GM12878 (cell line): ENCODE results near the gene TBCK. TPM values are rescaled to one million over a fixed set of nuclear protein-coding genes. Genes with fewer than 3 reads are reported as not detected.

ENCODE experiments used
- ATAC-seq: fragments of 200-7000 bp; cut with Tn5 transposase; 3 replicates; pipeline ENCODE4 v1.9.1; 2020; ENCODE audit warnings: mild to moderate bottlenecking, moderate library complexity
- BruUV-seq: library from RNA; stranded (reverse); fragments of 400-500 nt; replicated peaks from 2 replicates; lab custom pipeline; 2021; lab: Mats Ljungman, UMichigan
- CTCF ChIA-PET: fragments of 300-600 bp; sonication (Branson Sonifier 250); formaldehyde crosslinking; extraction: SDS; loops from one replicate; lab custom pipeline; 2021; ENCODE audit warnings: inconsistent platforms; lab: Yijun Ruan, JAX
- POLR2A ChIA-PET: fragments of 350-600 bp; formaldehyde crosslinking; extraction: SDS; loops from one replicate; lab custom pipeline; 2021; ENCODE audit warnings: inconsistent platforms; lab: Charles Lee
- RAD21 ChIA-PET: fragments of 300-600 bp; sonication (Branson Sonifier 250); formaldehyde crosslinking; loops from one replicate; lab custom pipeline; 2023; ENCODE audit warnings: antibody characterized with exemption; ENCODE audit not compliant: unreplicated experiment; lab: Charles Lee
- SMC1A ChIA-PET: fragments of 300-600 bp; sonication (Branson Sonifier 250); formaldehyde crosslinking; loops from one replicate; lab custom pipeline; 2023; ENCODE audit not compliant: unreplicated experiment, uncharacterized antibody; lab: Charles Lee
- DNase-seq: peaks from one replicate; pipeline ENCODE4 v3.0.0-alpha.2; 2011; ENCODE audit warnings: low read depth, low spot score
- FAIRE-seq: peaks from 3 replicates; lab custom pipeline; 2011; peaks lifted over from hg19 to GRCh38; lab: Jason Lieb, UNC
- H2AFZ ChIP-seq: 2 replicates; pipeline ENCODE4 v1.6.0; 2011; ENCODE audit warnings: low read depth, low read length, control low read depth; ENCODE audit not compliant: control insufficient read depth
- H3K27ac ChIP-seq: 2 replicates; pipeline ENCODE4 v1.5.1; 2011; ENCODE audit warnings: control low read depth; ENCODE audit not compliant: control insufficient read depth, insufficient read depth
- H3K27me3 ChIP-seq, 2 experiments: replicated peaks in 1 of 2; 2 replicates each; pipeline versions ENCODE4 v1.6.0 to v1.6.1; 2011; ENCODE audit warnings: low read length in 1 of 2; ENCODE audit not compliant: control insufficient read depth in 2 of 2, insufficient read depth in 2 of 2
- H3K36me3 ChIP-seq, 2 experiments: 2 replicates each; pipeline ENCODE4 v1.5.1; 2011; ENCODE audit warnings: low read length in 1 of 2; ENCODE audit not compliant: control insufficient read depth in 2 of 2, insufficient read depth in 2 of 2
- H3K4me1 ChIP-seq: 2 replicates; pipeline ENCODE4 v1.6.1; 2011; ENCODE audit warnings: mild to moderate bottlenecking, low read length, moderate library complexity, mixed read lengths; ENCODE audit not compliant: control insufficient read depth, insufficient read depth
- H3K4me2 ChIP-seq: 2 replicates; pipeline ENCODE4 v1.6.0; 2011; ENCODE audit warnings: control low read depth; ENCODE audit not compliant: control insufficient read depth, insufficient read depth
- H3K4me3 ChIP-seq: fragments of 200-600 bp; sonication (generic); 2 replicates; pipeline ENCODE4 v1.5.1; 2016
- H3K79me2 ChIP-seq: 2 replicates; pipeline ENCODE4 v1.6.0; 2011; ENCODE audit warnings: low read length; ENCODE audit not compliant: control insufficient read depth, insufficient read depth
- H3K9ac ChIP-seq: 2 replicates; pipeline ENCODE4 v1.8.0; 2011; ENCODE audit warnings: low read length, control low read depth, mixed read lengths; ENCODE audit not compliant: control insufficient read depth, insufficient read depth
- H3K9me3 ChIP-seq: replicated peaks from 3 replicates; pipeline ENCODE4 v1.5.1; 2011; ENCODE audit warnings: mild to moderate bottlenecking, low read length; ENCODE audit not compliant: control insufficient read depth, insufficient read depth
- H4K20me1 ChIP-seq: 2 replicates; pipeline ENCODE4 v1.6.0; 2011; ENCODE audit not compliant: control insufficient read depth, insufficient read depth
- ATF7 ChIP-seq: fragments of 450-650 bp; IDR thresholded peaks from 2 replicates; pipeline ENCODE4 v1.6.1; 2016; ENCODE audit warnings: low read depth, mild to moderate bottlenecking
- BHLHE40 ChIP-seq, 2 experiments: fragments of 450-650 bp in 1 of 2; IDR thresholded peaks; 2 replicates each; pipeline ENCODE4 v1.6.1; 2011 to 2017; ENCODE audit warnings: low read depth in 2 of 2, borderline replicate concordance in 1 of 2, improper control_type of control experiment in 1 of 2, low read length in 1 of 2, mild to moderate bottlenecking in 1 of 2
- NFIC ChIP-seq: IDR thresholded peaks from 2 replicates; pipeline ENCODE4 v1.6.1; 2012; ENCODE audit warnings: low read depth, mild to moderate bottlenecking, inconsistent platforms, low read length, moderate library complexity
- NR2C2 ChIP-seq: IDR thresholded peaks from 2 replicates; pipeline ENCODE4 v1.6.1; 2011; ENCODE audit warnings: borderline replicate concordance, low read depth; ENCODE audit not compliant: control insufficient read depth, insufficient read length
- SREBF2 ChIP-seq: IDR thresholded peaks from 2 replicates; pipeline ENCODE4 v1.6.1; 2012; ENCODE audit warnings: mild to moderate bottlenecking, low read length
- WGBS: methylation state at CpG from one replicate; pipeline ENCODE4 v1.1.6; 2016; ENCODE audit warnings: low lambda C conversion rate; ENCODE audit not compliant: insufficient replicate concordance, insufficient coverage; ENCODE audit errors: missing lambda C conversion rate; 5-methylcytosine and 5-hydroxymethylcytosine counted together
- in situ Hi-C: fragments of 300-500 bp; cut with MboI; formaldehyde crosslinking; loops from 9 replicates; pipeline ENCODE4 v1.14.3; 2018; ENCODE audit warnings: mixed read lengths
- intact Hi-C: fragments of 100-400 bp; cut with micrococcal nuclease; formaldehyde crosslinking; loops from one replicate; pipeline ENCODE4 v1.14.2; 2022; ENCODE audit not compliant: unreplicated experiment
- polyA plus RNA-seq, 11 experiments: library from polyadenylated mRNA; depleted of rRNA in 4 of 11; unstranded in 6 of 11; stranded (reverse) in 5 of 11; fragments of >200 nt; fragmentation: Nextera tagmentation in 4 of 11; fragmentation: Illumina TruSeq in 1 of 11; extraction: Ambion mirVana in 4 of 11; extraction: Trizol in 1 of 11; gene quantifications; 1 replicate in 1 of 11; 2 replicates in 10 of 11; pipeline versions ENCODE4 v1.2.1 to v1.2.3, GENCODE V29; 2011 to 2016; ENCODE audit warnings: inconsistent platforms in 2 of 11, missing spikeins in 2 of 11, low read depth in 1 of 11
- total RNA-seq, 4 experiments: library from RNA; depleted of rRNA in 3 of 4; stranded (reverse); fragments of >200 nt in 3 of 4; fragmentation: Illumina TruSeq in 1 of 4; extraction: Trizol in 1 of 4; gene quantifications; 2 replicates each; pipeline versions ENCODE4 v1.2.1 to v1.2.3, GENCODE V29; 2013 to 2021
- TF ChIP-seq, protein P1 (sequence below): fragments of 450-650 bp; IDR thresholded peaks from 2 replicates; pipeline ENCODE4 v1.6.1; 2017; ENCODE audit warnings: antibody characterized with exemption, mild to moderate bottlenecking, moderate library complexity

The TBCK gene
- total and polyA plus RNA-seq, 10 of the 15 experiments (the other 5 are each of a cell fraction or from before 2014, with no cell fraction given) = 4.1 to 30.3 (median 20.2) TPM

DNA sequence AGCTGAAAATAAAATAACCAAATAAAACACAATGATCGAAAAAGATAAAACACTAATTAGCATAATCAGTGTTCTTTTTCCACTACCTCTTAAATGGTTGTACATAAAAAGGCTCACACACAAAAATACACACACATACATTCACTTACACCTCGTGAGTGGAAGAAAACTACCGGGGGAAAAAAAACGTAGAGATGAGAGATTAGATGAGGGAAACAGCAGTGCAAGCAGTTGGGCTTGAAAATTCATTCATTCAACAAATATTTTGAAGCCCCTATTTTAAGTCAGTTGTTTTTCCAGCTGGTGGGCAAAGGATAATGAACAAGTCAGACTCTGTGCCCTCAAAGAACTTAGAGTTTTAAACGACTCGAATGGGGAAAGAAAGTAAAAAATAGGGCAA lies 1.0 kb downstream of the TBCK start:
- no peak for ATAC-seq
- FAIRE-seq = no peak
- peak overlapping the region; percentile 100 for H3K27ac ChIP-seq
- no TSS peak for BruUV-seq
- ChIA-PET SMC1A (interaction anchor here (1.0 to 1.4 kb wide), 3 partner anchors 18 to 146 kb away, joined by 3 read pairs; no protein-coding TSS in a partner anchor), POLR2A (interaction anchor here (1.5 kb wide), 1 partner anchor 13 kb away, joined by 6 read pairs; no protein-coding TSS in a partner anchor)
- no peak overlapping the region for H2AFZ ChIP-seq
- H3K79me2 ChIP-seq = peaks cover 85% of the 10 kb centered on the region
- no peaks in the 10 kb centered on the region for H3K27me3 ChIP-seq
- no peak for DNase-seq
- H3K4me2 ChIP-seq = peak overlapping the region; percentile 70
- H3K4me1 ChIP-seq = no peaks in the 10 kb centered on the region
- TF ChIP-seq NFIC (no peak), NR2C2 (no peak), SREBF2 (no peak)
- TF ChIP-seq, all 136 proteins: peak for 0
- in situ Hi-C loops (no loop called here), intact Hi-C loops (no loop called here)
- no peaks in the 10 kb centered on the region for H4K20me1 ChIP-seq
- peak overlapping the region; percentile 99 for H3K9ac ChIP-seq
- H3K4me3 ChIP-seq = peak overlapping the region; percentile 83
- H3K36me3 ChIP-seq = no peaks in the 10 kb centered on the region
- H3K9me3 ChIP-seq = no peaks in the 10 kb centered on the region
- RAD21 ChIA-PET = no interaction called here
- CTCF ChIA-PET = interaction anchor here (1.0 to 2.1 kb wide), 3 partner anchors 12 to 77 kb away, joined by 3 to 6 read pairs (median 4); no protein-coding TSS in a partner anchor
- 22% methylated on average over 6 of the region's 6 CpGs for WGBS

DNA sequence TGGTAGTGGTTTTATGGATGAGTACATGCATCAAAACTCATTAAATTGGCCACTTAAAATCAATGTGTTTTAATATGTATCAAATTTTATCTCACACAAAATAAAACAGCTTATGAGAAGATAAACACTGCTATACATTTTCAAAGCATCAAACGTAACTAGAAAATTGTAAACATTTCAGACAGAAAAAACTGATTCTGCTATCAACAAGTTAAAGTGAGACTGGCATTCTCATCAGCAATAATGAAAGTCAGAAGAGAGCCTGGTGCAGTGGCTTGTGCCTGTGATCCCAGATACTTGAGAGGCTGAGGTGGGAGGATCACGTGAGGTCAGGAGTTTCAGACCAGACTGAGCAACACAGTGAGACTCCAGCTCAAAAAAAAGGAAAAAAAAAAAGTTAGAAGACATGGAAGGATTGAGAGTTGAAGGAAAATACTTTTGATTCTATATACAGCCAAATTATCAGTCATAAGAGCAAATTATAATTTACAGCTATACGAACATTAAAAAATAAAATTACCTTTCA lies 2.9 kb downstream of the TBCK start:
- Histone ChIP-seq H3K27me3 (no peaks in the 10 kb centered on the region), H3K79me2 (peaks cover 66% of the 10 kb centered on the region), H4K20me1 (no peaks in the 10 kb centered on the region), H3K4me1 (no peaks in the 10 kb centered on the region), H3K4me2 (no peak overlapping the region)
- no peak for ATAC-seq
- no peak for FAIRE-seq
- CTCF ChIA-PET = interaction anchor here (0.6 to 1.3 kb wide), 4 partner anchors 15 to 152 kb away, joined by 3 to 5 read pairs (median 3); no protein-coding TSS in a partner anchor
- BruUV-seq = no TSS peak
- 87% methylated on average over 3 of the region's 3 CpGs for WGBS
- TF ChIP-seq, protein P1, sequence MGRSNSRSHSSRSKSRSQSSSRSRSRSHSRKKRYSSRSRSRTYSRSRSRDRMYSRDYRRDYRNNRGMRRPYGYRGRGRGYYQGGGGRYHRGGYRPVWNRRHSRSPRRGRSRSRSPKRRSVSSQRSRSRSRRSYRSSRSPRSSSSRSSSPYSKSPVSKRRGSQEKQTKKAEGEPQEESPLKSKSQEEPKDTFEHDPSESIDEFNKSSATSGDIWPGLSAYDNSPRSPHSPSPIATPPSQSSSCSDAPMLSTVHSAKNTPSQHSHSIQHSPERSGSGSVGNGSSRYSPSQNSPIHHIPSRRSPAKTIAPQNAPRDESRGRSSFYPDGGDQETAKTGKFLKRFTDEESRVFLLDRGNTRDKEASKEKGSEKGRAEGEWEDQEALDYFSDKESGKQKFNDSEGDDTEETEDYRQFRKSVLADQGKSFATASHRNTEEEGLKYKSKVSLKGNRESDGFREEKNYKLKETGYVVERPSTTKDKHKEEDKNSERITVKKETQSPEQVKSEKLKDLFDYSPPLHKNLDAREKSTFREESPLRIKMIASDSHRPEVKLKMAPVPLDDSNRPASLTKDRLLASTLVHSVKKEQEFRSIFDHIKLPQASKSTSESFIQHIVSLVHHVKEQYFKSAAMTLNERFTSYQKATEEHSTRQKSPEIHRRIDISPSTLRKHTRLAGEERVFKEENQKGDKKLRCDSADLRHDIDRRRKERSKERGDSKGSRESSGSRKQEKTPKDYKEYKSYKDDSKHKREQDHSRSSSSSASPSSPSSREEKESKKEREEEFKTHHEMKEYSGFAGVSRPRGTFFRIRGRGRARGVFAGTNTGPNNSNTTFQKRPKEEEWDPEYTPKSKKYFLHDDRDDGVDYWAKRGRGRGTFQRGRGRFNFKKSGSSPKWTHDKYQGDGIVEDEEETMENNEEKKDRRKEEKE = no peak
- TF ChIP-seq BHLHE40 (IDR thresholded peaks at IDR 0.05; ENCODE audit: borderline replicate concordance in 1 of 2, low read depth in 2 of 2, low read length in 1 of 2) (peak; percentile 24 to 54; a peak in 2 of 4 replicates), ATF7 (no peak)
- TF ChIP-seq, all 136 proteins: peak for 1
- no peaks in the 10 kb centered on the region for H3K9me3 ChIP-seq
- no peak overlapping the region for H2AFZ ChIP-seq
- SMC1A ChIA-PET = interaction anchor here (1.3 to 1.4 kb wide), 3 partner anchors 8 to 11 kb away, joined by 4 to 5 read pairs (median 4); no protein-coding TSS in a partner anchor
- H3K27ac ChIP-seq = no peak overlapping the region
- intact Hi-C loops = no loop called here
- in situ Hi-C loops = no loop called here
- POLR2A ChIA-PET = no interaction called here
- H3K9ac ChIP-seq = no peak overlapping the region
- no peaks in the 10 kb centered on the region for H3K36me3 ChIP-seq
- DNase-seq = no peak
- RAD21 ChIA-PET = interaction anchor here (1.3 kb wide), 1 partner anchor 9 kb away, joined by 3 read pairs; no protein-coding TSS in a partner anchor
- H3K4me3 ChIP-seq = 0 out of 2 replicates have a peak overlapping the region, but pooled peaks have one; percentile 34
